ENCODE data around the gene PIM3.
A peak's percentile ranks its signal among the peaks of the same experiment; 100 is the strongest.

Gene PIM3

GRCh38 chr22:49956418-49956770, 4.2 kb upstream of the PIM3 start:
- no peak for DNase-seq (ENCODE audit: low spot score)

GRCh38 chr22:49956914-49957825, 3.4 kb upstream of the PIM3 start:
- DNase-seq (ENCODE audit: low spot score): no peak

GRCh38 chr22:49957826-49958365, 2.7 kb upstream of the PIM3 start:
- DNase-seq (ENCODE audit: low spot score): no peak

GRCh38 chr22:49958366-49958921, 2.1 kb upstream of the PIM3 start:
- no peak for DNase-seq (ENCODE audit: low spot score)

- no peak for DNase-seq (ENCODE audit: low spot score)
These were observed 1.4 kb upstream of the PIM3 start for GRCh38 chr22:49958931-49959781.

GRCh38 chr22:49959782-49960158, 802 bp upstream of the PIM3 start:
- peak; percentile 42 for DNase-seq (ENCODE audit: low spot score)

GRCh38 chr22:49961005-49961600, 531 bp downstream of the PIM3 start:
- DNase-seq (ENCODE audit: low spot score): peak; percentile 37

GRCh38 chr22:49961601-49962011, 1.0 kb downstream of the PIM3 start:
- no peak for DNase-seq (ENCODE audit: low spot score)

- DNase-seq (ENCODE audit: low spot score): peak; percentile 85
These were observed 1.6 kb downstream of the PIM3 start for GRCh38 chr22:49962012-49962750.

GRCh38 chr22:49962751-49963646, 2.4 kb downstream of the PIM3 start:
- DNase-seq (ENCODE audit: low spot score): no peak

- no peak for DNase-seq (ENCODE audit: low spot score)
These were observed 3.1 kb downstream of the PIM3 start for GRCh38 chr22:49963647-49964026.

- DNase-seq (ENCODE audit: low spot score): no peak
These were observed 3.8 kb downstream of the PIM3 start for GRCh38 chr22:49964136-49965090.

GRCh38 chr22:49965091-49966040, 4.8 kb downstream of the PIM3 start:
- DNase-seq (ENCODE audit: low spot score): no peak

GRCh38 chr22:49966041-49966773, 5.6 kb downstream of the PIM3 start:
- DNase-seq (ENCODE audit: low spot score): no peak

GRCh38 chr22:49966774-49967705, 6.5 kb downstream of the PIM3 start:
- DNase-seq (ENCODE audit: low spot score): no peak

GRCh38 chr22:49967706-49968208, 7.2 kb downstream of the PIM3 start:
- no peak for DNase-seq (ENCODE audit: low spot score)
